DMS114 treated with DMSO at 0.1 percent for 48 hours (cell line): Measurements from ENCODE around the gene CKAP2L.
A peak's percentile ranks its signal among the peaks of the same experiment; 100 is the strongest.
"Not testable (repeated sequence)": the region's sequence is repeated elsewhere in the genome, so short reads cannot be mapped to it uniquely, and the experiment has no call there.

Experiments
- DNase-seq: peaks from one replicate; lab custom pipeline; 2025; ENCODE audit not compliant: unreplicated experiment; lab: John Stamatoyannopoulos, UW

CKAP2L gene

DNA sequence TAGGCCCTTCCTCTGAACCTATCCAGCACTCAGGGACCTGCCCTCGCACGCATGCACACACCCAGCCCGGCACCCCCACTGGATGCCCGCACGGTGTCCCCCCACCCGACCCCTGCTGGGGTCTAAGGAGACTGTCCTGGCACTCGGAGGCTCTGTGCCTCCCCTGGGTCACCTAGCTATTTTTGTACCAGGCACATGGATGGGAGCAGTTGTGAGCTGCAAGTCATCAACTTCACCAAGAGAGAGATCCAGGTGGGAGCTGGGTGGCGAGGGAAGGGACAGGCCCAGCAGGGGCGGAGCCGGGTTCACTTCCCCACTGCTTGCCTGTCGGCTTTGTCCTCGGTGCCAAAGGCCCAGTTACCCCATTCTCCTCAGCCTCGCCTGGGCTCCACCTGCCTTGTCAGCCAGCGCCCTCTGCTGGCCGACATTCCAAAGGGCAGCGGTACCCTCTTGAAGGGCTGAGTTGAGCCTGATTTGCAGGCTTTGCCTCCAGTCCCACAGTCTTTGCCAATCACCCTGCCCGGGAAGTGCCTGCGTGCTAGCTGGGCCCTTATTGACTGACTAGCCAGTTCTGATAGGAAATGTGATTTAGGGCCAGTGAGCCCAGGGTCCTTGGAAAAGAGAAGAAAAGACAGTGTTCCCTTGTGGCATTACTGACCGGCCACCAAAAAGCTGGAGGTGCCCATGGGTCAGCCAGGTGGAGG, 37.8 kb downstream of the CKAP2L start:
- DNase-seq = peak; percentile 30

- DNase-seq = no peak
These were observed 38.6 kb downstream of the CKAP2L start for GRCh38 chr2:112725545-112726457.

DNA sequence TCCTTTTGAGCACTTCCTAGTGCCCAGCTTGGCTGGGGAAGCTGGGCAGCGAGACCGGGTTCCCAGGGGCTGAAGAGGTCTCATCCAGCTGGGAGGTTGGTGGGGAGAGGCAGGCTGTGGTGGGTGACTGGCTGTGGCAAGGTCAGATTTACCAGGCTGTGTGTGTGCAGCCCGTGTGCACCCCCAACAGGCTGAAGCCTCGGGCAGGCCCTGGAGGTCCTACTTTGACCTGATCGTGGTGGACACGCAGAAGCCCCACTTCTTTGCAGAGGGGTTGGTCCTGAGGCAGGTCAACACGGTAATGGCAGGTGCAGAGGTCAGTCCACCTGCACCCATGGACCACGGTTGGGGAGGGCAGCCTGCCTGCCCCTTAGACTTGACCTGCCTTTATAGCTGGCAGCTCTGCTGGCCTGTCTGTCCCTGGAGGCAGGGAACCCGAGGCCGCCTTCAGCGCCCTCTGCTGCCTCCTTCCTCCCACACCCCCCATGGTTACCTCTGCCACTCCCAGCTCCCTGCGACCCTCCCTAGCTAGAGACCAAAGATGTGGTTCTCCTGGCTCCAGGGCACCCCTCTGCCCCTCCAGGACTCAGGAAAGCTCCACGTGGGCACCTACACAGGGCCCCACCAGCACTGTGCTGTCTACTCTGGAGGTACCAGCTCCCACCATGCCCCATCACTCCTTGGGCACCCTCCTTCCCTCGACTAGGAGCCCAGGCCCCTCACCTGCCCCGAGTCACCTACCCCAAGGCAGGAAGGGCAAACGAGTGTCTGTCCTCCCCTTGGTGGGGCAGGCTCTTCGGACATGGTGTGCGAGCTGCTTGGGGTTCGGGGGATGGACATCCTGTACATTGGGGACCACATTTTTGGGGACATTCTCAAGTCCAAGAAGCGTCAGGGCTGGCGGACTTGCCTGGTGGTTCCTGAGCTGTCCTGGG, 39.6 kb downstream of the CKAP2L start:
- no peak for DNase-seq

DNA sequence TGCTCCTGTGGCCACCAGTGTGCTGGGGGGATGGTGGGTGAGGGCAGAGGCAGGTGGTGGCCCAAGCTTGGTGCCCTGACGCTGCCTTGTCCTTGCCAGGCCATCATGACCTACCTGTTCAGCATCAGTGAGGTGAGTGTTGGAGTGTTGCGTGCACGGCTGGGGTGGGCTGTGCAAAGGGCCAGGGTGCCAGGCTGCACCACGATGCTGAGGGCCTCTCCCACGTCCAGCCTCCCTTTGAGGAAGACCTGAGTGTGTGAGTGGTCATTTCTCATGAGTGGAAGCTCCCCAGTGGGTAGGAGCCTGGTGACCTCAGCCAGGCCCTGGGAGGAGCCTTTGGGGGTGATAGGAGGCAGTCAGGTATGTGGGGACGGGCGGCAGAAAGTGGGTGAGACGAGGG, 40.4 kb downstream of the CKAP2L start:
- no peak for DNase-seq

GRCh38 chr2:112723547-112723940, 40.9 kb downstream of the CKAP2L start:
- DNase-seq = no peak

GRCh38 chr2:112722816-112723546, 41.4 kb downstream of the CKAP2L start:
- no peak for DNase-seq

DNA sequence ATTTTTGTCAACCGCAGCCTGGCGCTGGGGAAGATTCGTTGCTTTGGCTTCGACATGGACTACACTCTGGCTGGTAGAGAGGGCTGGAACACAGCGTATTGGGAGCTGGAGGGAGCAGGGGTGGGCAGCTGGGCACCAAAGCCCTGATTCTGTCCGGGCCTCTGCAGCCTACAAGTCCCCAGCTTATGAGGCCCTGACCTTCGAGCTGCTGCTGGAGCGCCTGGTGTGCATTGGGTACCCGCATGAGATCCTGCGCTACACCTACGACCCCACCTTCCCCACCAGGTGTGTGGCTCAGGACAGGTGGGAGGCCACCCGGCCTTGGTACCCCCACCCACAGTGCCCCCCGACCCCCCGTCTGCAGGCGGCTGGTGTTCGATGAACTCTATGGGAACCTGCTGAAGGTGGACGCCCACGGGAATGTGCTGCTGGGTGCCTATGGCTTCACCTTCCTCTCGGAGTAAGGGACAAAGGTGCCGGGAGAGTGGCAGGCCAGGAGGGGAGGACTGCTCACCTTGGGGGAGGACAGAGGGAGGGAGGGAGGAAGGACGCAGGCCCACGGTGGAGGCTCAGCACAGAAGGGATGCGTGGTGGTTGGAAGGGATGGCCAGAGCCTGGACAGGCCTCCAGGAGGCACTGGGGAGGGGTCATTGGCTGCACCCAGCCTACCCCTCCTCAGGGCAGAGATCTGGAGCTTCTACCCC, 42.4 kb downstream of the CKAP2L start:
- DNase-seq = no peak

DNA sequence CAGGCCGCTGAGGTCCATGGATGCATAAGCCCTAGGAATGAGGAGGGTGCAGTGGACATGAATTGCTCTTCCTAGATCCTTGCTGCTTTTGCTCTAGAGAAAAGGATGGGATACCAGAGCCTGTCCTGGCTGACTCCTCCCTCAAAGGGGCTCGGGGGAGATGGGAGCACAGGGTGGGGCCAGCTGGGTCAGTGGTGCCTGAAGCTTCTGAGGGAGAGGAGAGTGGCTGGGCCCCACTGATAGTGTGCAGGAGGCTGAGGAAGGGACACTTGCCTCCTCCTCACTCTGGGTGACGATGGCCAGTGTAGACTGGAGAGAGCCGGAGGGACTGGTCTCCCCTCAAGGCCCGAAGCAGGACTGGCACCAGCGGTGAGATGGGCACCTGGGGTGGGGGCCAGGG, 43.6 kb downstream of the CKAP2L start, which contains the start of gene NT5DC4:
Gene NT5DC4, plus strand, starts transcription at position 236 of the 400 bp plus-strand sequence. Its CDS starts 60 bp downstream, at position 296.
- no peak for DNase-seq

- DNase-seq = no peak
These were observed 45.5 kb downstream of the CKAP2L start for GRCh38 chr2:112718863-112719370.

DNA sequence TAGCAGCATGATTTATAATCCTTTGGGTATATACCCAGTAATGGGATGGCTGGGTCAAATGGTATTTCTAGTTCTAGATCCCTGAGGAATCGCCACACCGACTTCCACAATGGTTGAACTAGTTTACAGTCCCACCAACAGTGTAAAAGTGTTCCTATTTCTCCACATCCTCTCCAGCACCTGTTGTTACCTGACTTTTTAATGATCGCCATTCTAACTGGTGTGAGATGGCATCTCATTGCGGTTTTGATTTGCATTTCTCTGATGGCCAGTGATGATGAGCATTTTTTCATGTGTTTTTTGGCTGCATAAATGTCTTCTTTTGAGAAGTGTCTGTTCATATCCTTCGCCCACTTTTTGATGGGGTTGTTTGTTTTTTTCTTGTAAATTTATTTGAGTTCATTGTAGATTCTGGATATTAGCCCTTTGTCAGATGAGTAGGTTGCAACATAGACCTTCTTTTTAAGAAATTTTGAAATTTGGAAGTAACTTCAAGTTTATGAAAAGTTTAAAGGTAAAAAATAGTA, 47.5 kb downstream of the CKAP2L start:
- not testable (repeated sequence) for DNase-seq

- not testable (repeated sequence) for DNase-seq
These were observed 48.3 kb downstream of the CKAP2L start for GRCh38 chr2:112716094-112716493.

GRCh38 chr2:112714836-112715631, 49.4 kb downstream of the CKAP2L start:
- no peak for DNase-seq

DNA sequence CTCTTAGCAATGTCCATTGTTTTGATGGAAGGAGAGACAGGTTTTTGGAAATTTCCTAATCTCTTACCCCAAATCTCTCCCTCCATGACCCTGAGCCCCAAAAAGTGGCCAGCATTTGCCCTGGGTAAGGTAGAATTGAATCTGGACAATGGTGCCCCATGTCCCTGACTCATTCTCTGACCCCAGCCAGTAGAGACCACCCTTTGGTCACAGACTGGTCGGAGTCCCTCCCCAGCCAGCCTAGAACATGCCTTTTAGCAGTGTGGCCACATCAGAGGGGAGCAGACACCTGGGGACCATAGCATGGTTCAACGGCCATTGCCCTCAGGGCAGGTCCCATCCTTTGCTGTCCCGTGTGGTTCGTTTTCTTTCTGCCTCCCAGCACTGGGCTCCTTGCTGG, 50.1 kb downstream of the CKAP2L start:
- no peak for DNase-seq

DNA sequence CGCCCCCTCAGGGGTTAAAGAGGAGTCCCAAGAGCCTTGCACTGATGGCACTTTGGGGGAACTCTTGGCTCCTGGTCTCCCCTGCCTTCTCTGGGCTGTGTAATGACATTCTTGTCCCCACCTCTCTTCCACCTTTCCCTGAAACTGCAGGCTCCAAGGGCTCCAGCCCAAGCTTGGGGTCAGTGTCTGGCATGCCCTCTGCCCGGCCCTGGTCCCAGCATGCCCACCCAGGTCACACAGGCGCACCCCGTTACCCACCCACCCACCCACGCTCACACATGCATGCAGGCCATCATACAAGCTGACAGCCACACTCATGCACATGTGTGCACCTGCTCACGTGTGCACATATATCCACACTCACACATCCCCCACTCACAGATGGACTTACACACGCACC, 50.5 kb downstream of the CKAP2L start:
- no peak for DNase-seq

GRCh38 chr2:112713585-112713925, 50.9 kb downstream of the CKAP2L start:
- no peak for DNase-seq

DNA sequence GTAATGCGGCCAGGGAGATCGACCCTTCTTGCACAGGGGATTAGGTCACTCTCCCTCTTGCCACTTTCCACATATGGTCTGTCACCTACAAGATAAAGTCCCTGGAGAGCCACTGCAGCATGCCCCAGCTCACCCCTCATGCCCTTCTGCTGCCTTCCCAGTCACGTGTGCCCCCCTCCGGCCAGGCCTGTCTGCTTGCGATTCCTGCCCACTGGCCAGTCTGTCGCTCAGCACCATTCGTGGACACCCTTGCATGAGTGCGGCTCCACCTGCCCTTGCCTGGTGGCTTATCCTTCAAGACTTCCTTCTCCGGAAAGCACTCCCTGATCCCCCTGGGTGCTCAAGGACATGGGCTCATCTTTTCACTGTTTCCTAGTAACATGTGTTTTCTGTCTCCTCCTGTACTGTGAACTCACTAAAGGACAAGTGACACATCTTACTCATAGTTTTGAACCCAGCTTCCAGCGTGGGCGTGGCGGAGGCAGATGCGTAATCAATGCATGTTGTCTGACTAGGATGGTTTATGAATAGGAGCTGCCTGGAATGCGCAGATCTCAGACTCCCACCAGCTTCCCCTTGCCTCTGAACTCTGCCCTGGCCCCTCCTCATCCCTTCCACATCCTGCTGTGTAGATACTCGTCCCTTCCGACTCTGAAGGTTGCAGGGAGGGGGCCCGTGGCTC, 51.4 kb downstream of the CKAP2L start:
- DNase-seq = no peak

GRCh38 chr2:112712465-112712864, 51.9 kb downstream of the CKAP2L start:
- no peak for DNase-seq
